NCI-H2029 treated with DMSO at 0.1 percent for 48 hours (cell line): ENCODE results near the gene HLA-DOB.

Experiments
- DNase-seq: peaks from one replicate; lab custom pipeline; 2025; lab: John Stamatoyannopoulos, UW

The HLA-DOB gene

GRCh38 chr6:32843331-32843978 lies 26.7 kb upstream of the HLA-DOB start:
- DNase-seq = no peak

GRCh38 chr6:32842690-32843089 lies 25.9 kb upstream of the HLA-DOB start:
- no peak for DNase-seq

- no peak for DNase-seq
Measured at GRCh38 chr6:32842021-32842650, 25.3 kb upstream of the HLA-DOB start.

- DNase-seq = no peak
Measured at GRCh38 chr6:32840604-32841246, 23.9 kb upstream of the HLA-DOB start.

GRCh38 chr6:32839356-32839755 lies 22.6 kb upstream of the HLA-DOB start:
- no peak for DNase-seq

GRCh38 chr6:32838114-32838958 lies 21.5 kb upstream of the HLA-DOB start, which contains the start of gene TAP2:
Gene TAP2 (minus strand): TSS chr6:32838739. CDS start chr6:32838233, 506 bp downstream.
- DNase-seq = peak; percentile 74

- DNase-seq = no peak
Measured at GRCh38 chr6:32837651-32838113, 20.9 kb upstream of the HLA-DOB start.

GRCh38 chr6:32836873-32837272 lies 20.1 kb upstream of the HLA-DOB start:
- no peak for DNase-seq

- DNase-seq = no peak
Measured at GRCh38 chr6:32835167-32835893, 18.5 kb upstream of the HLA-DOB start.

- no peak for DNase-seq
Measured at GRCh38 chr6:32833664-32834063, 16.9 kb upstream of the HLA-DOB start.

GRCh38 chr6:32832535-32832934 lies 15.7 kb upstream of the HLA-DOB start:
- DNase-seq = no peak

GRCh38 chr6:32830936-32831335 lies 14.1 kb upstream of the HLA-DOB start:
- no peak for DNase-seq

- no peak for DNase-seq
Measured at GRCh38 chr6:32830017-32830416, 13.2 kb upstream of the HLA-DOB start.

- no peak for DNase-seq
Measured at GRCh38 chr6:32829495-32829894, 12.7 kb upstream of the HLA-DOB start.

GRCh38 chr6:32827025-32827424 lies 10.2 kb upstream of the HLA-DOB start:
- no peak for DNase-seq

GRCh38 chr6:32825966-32826365 lies 9.2 kb upstream of the HLA-DOB start:
- DNase-seq = no peak

GRCh38 chr6:32819729-32820128 lies 2.9 kb upstream of the HLA-DOB start:
- no peak for DNase-seq

GRCh38 chr6:32818867-32819266 lies 2.1 kb upstream of the HLA-DOB start:
- DNase-seq = no peak

GRCh38 chr6:32815996-32816395 lies 806 bp downstream of the HLA-DOB start:
- no peak for DNase-seq

- no peak for DNase-seq
Measured at GRCh38 chr6:32815115-32815514, 1.7 kb downstream of the HLA-DOB start.

- no peak for DNase-seq
Measured at GRCh38 chr6:32814145-32814544, 2.7 kb downstream of the HLA-DOB start.

GRCh38 chr6:32809171-32809570 lies 7.6 kb downstream of the HLA-DOB start:
- DNase-seq = no peak
